HCT116 (cell line): ENCODE results near the gene MCC. TPM values are rescaled to one million over a fixed set of nuclear protein-coding genes. Genes with fewer than 3 reads are reported as not detected.

ENCODE experiments used
- ATAC-seq: fragments of 200-7000 bp; cut with Tn5 transposase; 2 replicates; pipeline ENCODE4 v1.9.1; 2020; ENCODE audit warnings: mild to moderate bottlenecking, moderate library complexity
- BruUV-seq: library from RNA; stranded (reverse); fragments of 400-500 nt; replicated peaks from 2 replicates; lab custom pipeline; 2021; lab: Mats Ljungman, UMichigan
- CTCF ChIA-PET: fragments of 300-600 bp; sonication (Branson Sonifier 250); formaldehyde crosslinking; loops from one replicate; lab custom pipeline; 2021; ENCODE audit warnings: antibody characterized with exemption; lab: Charles Lee
- POLR2A ChIA-PET: fragments of 300-600, 350-600 bp; sonication (Branson Sonifier 250); formaldehyde crosslinking; loops from one replicate; lab custom pipeline; 2021; ENCODE audit warnings: antibody characterized with exemption; lab: Charles Lee
- RAD21 ChIA-PET, 2 experiments: fragments of 300-600 bp; sonication (Branson Sonifier 250); formaldehyde crosslinking; loops; one replicate each; lab custom pipeline; 2023; ENCODE audit warnings: low total read pairs in 2 of 2; ENCODE audit not compliant: uncharacterized antibody in 2 of 2, unreplicated experiment in 2 of 2, low non-redundant PET in 1 of 2; lab: Charles Lee
- DNase-seq: peaks from one replicate; pipeline ENCODE4 v3.0.0-alpha.2; 2010; ENCODE audit warnings: low read depth, low spot score
- H2AFZ ChIP-seq: fragments of 200-600 bp; shearing (Covaris generic), sonication (generic); 2 replicates; pipeline ENCODE4 v1.6.1; 2017; ENCODE audit warnings: low read depth, mixed run types, mixed read lengths, antibody characterized with exemption, low read length; ENCODE audit not compliant: poor library complexity, severe bottlenecking
- H3K27ac ChIP-seq: 2 replicates; pipeline ENCODE4 v1.5.1; 2012; ENCODE audit warnings: low read depth, low read length
- H3K27me3 ChIP-seq: fragments of 200-600 bp; sonication (generic); 2 replicates; pipeline ENCODE4 v1.6.1; 2016; ENCODE audit warnings: mixed run types, low read length, mixed read lengths; ENCODE audit not compliant: insufficient read depth
- H3K36me3 ChIP-seq, 2 experiments: fragments of 200-500 bp in 1 of 2; fragments of 200-600 bp in 1 of 2; sonication (Bioruptor generic) in 1 of 2; sonication (generic) in 1 of 2; 2 replicates each; pipeline versions ENCODE4 v1.5.1 to v1.6.1; 2014 to 2016; ENCODE audit warnings: low read length in 2 of 2, inconsistent platforms in 1 of 2, mixed read lengths in 1 of 2, mixed run types in 1 of 2; ENCODE audit not compliant: insufficient read depth in 2 of 2, control insufficient read depth in 1 of 2
- H3K4me1 ChIP-seq, 2 experiments: fragments of 200-600 bp in 1 of 2; sonication (generic) in 1 of 2; 2 replicates each; pipeline versions ENCODE4 v1.5.1 to v1.6.1; 2012 to 2017; ENCODE audit warnings: low read length in 2 of 2, inconsistent platforms in 1 of 2, mild to moderate bottlenecking in 1 of 2, mixed read lengths in 1 of 2, mixed run types in 1 of 2, moderate library complexity in 1 of 2; ENCODE audit not compliant: insufficient read depth in 2 of 2, control insufficient read depth in 1 of 2
- H3K4me2 ChIP-seq: fragments of 200-600 bp; sonication (generic); 2 replicates; pipeline ENCODE4 v1.6.1; 2017; ENCODE audit warnings: mixed run types, low read length, mixed read lengths
- H3K4me3 ChIP-seq, 2 experiments: fragments of 200-600 bp in 1 of 2; sonication (generic) in 1 of 2; replicated peaks in 1 of 2; 2 replicates each; pipeline ENCODE4 v1.5.1; 2011 to 2016; ENCODE audit warnings: low read length in 2 of 2, control low read depth in 1 of 2, low read depth in 1 of 2, mild to moderate bottlenecking in 1 of 2, mixed read lengths in 1 of 2, mixed run types in 1 of 2
- H3K79me2 ChIP-seq: fragments of 200-600 bp; sonication (generic); 2 replicates; pipeline ENCODE4 v1.6.1; 2017; ENCODE audit warnings: mild to moderate bottlenecking, mixed run types, low read length, moderate library complexity, mixed read lengths; ENCODE audit not compliant: insufficient read depth
- H3K9ac ChIP-seq: fragments of 200-600 bp; sonication (generic); 2 replicates; pipeline ENCODE4 v1.6.1; 2016; ENCODE audit warnings: low read length, mixed read lengths
- H3K9me2 ChIP-seq: fragments of 200-600 bp; sonication (generic), shearing (Covaris generic); 2 replicates; pipeline ENCODE4 v1.6.1; 2017; ENCODE audit warnings: mixed run types, mild to moderate bottlenecking, moderate library complexity; ENCODE audit not compliant: insufficient read depth
- H3K9me3 ChIP-seq, 2 experiments: fragments of 200-500 bp in 1 of 2; fragments of 200-600 bp in 1 of 2; sonication (Bioruptor generic) in 1 of 2; sonication (generic) in 1 of 2; 2 replicates each; pipeline ENCODE4 v1.6.1; 2014 to 2017; ENCODE audit warnings: low read length in 2 of 2, mixed read lengths in 2 of 2, inconsistent platforms in 1 of 2, low read depth in 1 of 2, mild to moderate bottlenecking in 1 of 2, mixed run types in 1 of 2, moderate library complexity in 1 of 2; ENCODE audit not compliant: control insufficient read depth in 1 of 2, insufficient read depth in 1 of 2
- H4K20me1 ChIP-seq: fragments of 200-600 bp; sonication (generic), shearing (Covaris generic); 2 replicates; pipeline ENCODE4 v1.6.1; 2017; ENCODE audit warnings: mixed run types, mild to moderate bottlenecking, moderate library complexity; ENCODE audit not compliant: insufficient read depth
- CBX3 ChIP-seq: IDR thresholded peaks from 2 replicates; pipeline ENCODE4 v1.6.1; 2012; ENCODE audit warnings: low read depth
- EGR1 ChIP-seq: IDR thresholded peaks from 2 replicates; pipeline ENCODE4 v1.6.1; 2012; ENCODE audit warnings: low read depth
- ELF1 ChIP-seq: IDR thresholded peaks from 2 replicates; pipeline ENCODE4 v1.6.1; 2012; ENCODE audit warnings: low read depth, borderline replicate concordance
- EZH2phosphoT487 ChIP-seq: fragments of 200-600 bp; IDR thresholded peaks from 2 replicates; pipeline ENCODE4 v1.6.1; 2018; ENCODE audit warnings: antibody characterized with exemption, borderline replicate concordance
- POLR2A ChIP-seq: IDR thresholded peaks from 2 replicates; pipeline ENCODE4 v1.7.0; 2011; ENCODE audit warnings: borderline replicate concordance; ENCODE audit not compliant: insufficient read depth, insufficient read length; ENCODE audit errors: extremely low read depth
- SIN3A ChIP-seq: IDR thresholded peaks from 2 replicates; pipeline ENCODE4 v1.6.1; 2012; ENCODE audit warnings: low read depth
- SP1 ChIP-seq: IDR thresholded peaks from 2 replicates; pipeline ENCODE4 v1.6.1; 2012; ENCODE audit warnings: low read depth
- TCF7L2 ChIP-seq: IDR thresholded peaks from 2 replicates; pipeline ENCODE4 v1.7.0; 2011; ENCODE audit warnings: borderline replicate concordance, inconsistent platforms; ENCODE audit not compliant: insufficient read depth, insufficient read length; ENCODE audit errors: extremely low read depth
- YY1 ChIP-seq: IDR thresholded peaks from 2 replicates; pipeline ENCODE4 v1.6.1; 2011; ENCODE audit warnings: low read length, low read depth, moderate library complexity, mild to moderate bottlenecking; ENCODE audit not compliant: insufficient replicate concordance; ENCODE audit errors: extremely low read depth
- ZFX ChIP-seq: fragments of 450-650 bp; IDR thresholded peaks from 2 replicates; pipeline ENCODE4 v1.6.1; 2017
- ZNF274 ChIP-seq: fragments of 200-500 bp; sonication (Bioruptor generic); IDR thresholded peaks from 2 replicates; pipeline ENCODE4 v1.6.1; 2014; ENCODE audit warnings: mild to moderate bottlenecking, low read depth, low read length, inconsistent platforms
- intact Hi-C: fragments of 100-400 bp; cut with micrococcal nuclease; formaldehyde crosslinking; loops from 2 replicates; pipeline ENCODE4 v1.10.0; 2022
- total RNA-seq: library from RNA; stranded (reverse); gene quantifications from one replicate; pipeline ENCODE4 v1.2.1, GENCODE V29; 2021; ENCODE audit not compliant: unreplicated experiment
- TF ChIP-seq, protein P1 (sequence below): IDR thresholded peaks from 2 replicates; pipeline ENCODE4 v1.6.1; 2011; ENCODE audit warnings: mild to moderate bottlenecking, low read length, moderate library complexity; ENCODE audit not compliant: insufficient replicate concordance; ENCODE audit errors: extremely low read depth

MCC gene
- total RNA-seq, 1 experiment from 2014 or later = 20.1 TPM

- ChIA-PET RAD21 (no interaction called here), POLR2A (no interaction called here), CTCF (interaction anchor here (1.7 kb wide), 1 partner anchor 603 kb away, joined by 5 read pairs; no protein-coding TSS in a partner anchor)
- H4K20me1 ChIP-seq = no peaks in the 10 kb centered on the region
- no peak overlapping the region for H3K4me2 ChIP-seq
- H3K36me3 ChIP-seq = peaks cover 14 to 19% of the 10 kb centered on the region in 2 experiments; a peak in 2 of 4 replicates
- ATAC-seq (no peak), DNase-seq (no peak)
- TF ChIP-seq CBX3 (no peak), ZNF274 (no peak), EZH2phosphoT487 (no peak), YY1 (no peak), SP1 (no peak), SIN3A (no peak), ZFX (no peak), TCF7L2 (no peak), POLR2A (no peak), EGR1 (no peak), ELF1 (no peak)
- TF ChIP-seq, protein P1, sequence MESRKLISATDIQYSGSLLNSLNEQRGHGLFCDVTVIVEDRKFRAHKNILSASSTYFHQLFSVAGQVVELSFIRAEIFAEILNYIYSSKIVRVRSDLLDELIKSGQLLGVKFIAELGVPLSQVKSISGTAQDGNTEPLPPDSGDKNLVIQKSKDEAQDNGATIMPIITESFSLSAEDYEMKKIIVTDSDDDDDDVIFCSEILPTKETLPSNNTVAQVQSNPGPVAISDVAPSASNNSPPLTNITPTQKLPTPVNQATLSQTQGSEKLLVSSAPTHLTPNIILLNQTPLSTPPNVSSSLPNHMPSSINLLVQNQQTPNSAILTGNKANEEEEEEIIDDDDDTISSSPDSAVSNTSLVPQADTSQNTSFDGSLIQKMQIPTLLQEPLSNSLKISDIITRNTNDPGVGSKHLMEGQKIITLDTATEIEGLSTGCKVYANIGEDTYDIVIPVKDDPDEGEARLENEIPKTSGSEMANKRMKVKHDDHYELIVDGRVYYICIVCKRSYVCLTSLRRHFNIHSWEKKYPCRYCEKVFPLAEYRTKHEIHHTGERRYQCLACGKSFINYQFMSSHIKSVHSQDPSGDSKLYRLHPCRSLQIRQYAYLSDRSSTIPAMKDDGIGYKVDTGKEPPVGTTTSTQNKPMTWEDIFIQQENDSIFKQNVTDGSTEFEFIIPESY = no peak
- H3K4me3 ChIP-seq = no peak overlapping the region
- H3K27ac ChIP-seq = no peak overlapping the region
- no peak overlapping the region for H3K9ac ChIP-seq
- peaks cover 0 to 24% of the 10 kb centered on the region in 2 experiments; a peak in 2 of 4 replicates for H3K4me1 ChIP-seq
- H2AFZ ChIP-seq = no peak overlapping the region
- H3K9me3 ChIP-seq = no peaks in the 10 kb centered on the region
- peaks cover 45% of the 10 kb centered on the region for H3K79me2 ChIP-seq
- intact Hi-C loops = no loop called here
- no peaks in the 10 kb centered on the region for H3K9me2 ChIP-seq
- no peaks in the 10 kb centered on the region for H3K27me3 ChIP-seq
- no TSS peak for BruUV-seq
Measured at GRCh38 chr5:113002423-113002822, 485.8 kb downstream of the MCC start.
